Activated CD4-positive, alpha-beta T cell treated with anti-CD3 and anti-CD28 coated beads, Interleukin-2, Interleukin-6, amounts not matched to agents 100 ng/mL and 50 ng/mL, durations not matched to agents 16 hours and 8 hours (primary cell): ENCODE results near the gene LST1.
"Not testable (repeated sequence)": the region's sequence is repeated elsewhere in the genome, so short reads cannot be mapped to it uniquely, and the experiment has no call there.

ENCODE experiments used
- DNase-seq: peaks from one replicate; pipeline ENCODE4 v3.0.0-alpha.2; 2020

Gene LST1

DNA sequence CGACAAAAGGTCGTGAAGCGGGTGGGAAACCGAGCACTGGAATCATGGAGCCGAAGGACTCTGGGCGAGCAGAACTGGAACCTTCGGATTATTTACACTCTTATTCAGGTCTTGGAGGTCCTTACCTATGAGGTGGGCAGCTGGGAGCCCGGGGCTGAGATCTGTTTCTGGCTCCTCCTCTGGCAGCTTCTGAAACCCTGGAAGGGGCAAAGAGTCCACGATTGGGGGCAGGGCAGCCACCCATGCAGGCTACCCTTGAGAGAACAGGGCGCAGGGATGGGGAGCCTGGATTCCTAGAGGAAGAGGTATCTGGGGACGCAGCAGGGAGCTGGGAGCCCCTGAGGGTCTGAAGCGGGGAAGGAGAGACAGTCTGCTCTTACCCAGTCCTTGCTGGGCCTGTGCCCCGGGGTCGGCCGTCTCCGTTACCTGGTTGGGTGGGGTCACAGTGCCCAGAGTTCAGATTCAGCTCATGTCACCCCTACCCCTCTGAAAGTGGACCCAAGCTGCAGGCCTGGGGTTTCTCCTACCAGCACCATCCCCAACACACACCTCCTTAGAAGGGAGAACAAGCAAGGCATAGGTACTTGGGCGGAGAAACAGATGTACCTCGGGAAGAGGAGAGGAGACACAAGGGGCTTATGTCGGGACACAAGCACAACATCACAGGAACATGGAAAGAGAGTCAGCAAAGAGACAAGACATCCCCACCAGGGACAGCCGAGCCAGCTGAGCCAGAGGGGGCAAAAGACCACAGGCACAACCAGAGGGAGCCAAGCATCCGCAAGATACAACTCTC, 4.4 kb upstream of the LST1 start:
- no peak for DNase-seq

DNA sequence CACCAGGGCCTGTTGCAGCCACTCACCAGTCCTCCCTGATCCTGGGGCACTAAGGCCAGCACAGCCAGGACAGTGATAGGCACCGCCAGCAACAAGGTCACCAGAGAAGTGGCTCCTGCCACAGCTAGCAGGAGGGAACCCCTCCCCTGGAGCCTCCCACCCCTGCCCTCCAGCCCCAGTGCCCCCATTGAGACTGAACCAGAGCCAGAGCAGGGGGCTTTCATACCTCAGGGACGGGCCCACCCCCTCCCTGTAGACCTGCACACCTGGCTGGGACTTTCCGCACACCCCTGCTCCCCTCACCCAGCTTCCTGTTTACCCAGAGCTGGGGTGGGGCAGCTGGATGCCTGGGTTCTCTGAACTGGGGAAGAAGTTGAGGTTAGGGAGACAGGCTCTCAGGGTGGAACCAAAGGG, 3.8 kb upstream of the LST1 start, which contains the start of gene LTB:
TSS of gene LTB (minus strand) at position 195 of the 414 bp plus-strand sequence. CDS start at position 188, 7 bp downstream.
- peak; percentile 68 for DNase-seq

DNA sequence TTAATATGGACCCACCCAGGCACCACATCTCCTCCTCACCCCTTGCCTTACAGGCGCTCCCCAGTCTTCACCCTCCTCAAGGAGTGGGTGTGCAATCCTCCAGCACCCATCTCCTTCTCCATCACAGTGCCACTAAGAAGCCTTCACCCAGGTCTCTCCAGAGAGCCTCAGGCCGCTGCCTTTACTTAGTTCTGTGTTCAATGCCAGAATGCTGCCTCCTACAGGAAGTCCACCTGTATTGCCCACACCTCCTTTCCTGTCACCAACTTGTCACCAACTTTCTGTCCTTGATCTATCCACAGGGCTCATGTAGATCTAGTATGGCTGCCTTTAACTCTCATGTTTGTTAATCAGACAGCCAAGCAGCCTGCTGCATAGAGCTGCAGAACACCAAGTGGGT, 586 bp upstream of the LST1 start:
- DNase-seq = peak; percentile 81

DNA sequence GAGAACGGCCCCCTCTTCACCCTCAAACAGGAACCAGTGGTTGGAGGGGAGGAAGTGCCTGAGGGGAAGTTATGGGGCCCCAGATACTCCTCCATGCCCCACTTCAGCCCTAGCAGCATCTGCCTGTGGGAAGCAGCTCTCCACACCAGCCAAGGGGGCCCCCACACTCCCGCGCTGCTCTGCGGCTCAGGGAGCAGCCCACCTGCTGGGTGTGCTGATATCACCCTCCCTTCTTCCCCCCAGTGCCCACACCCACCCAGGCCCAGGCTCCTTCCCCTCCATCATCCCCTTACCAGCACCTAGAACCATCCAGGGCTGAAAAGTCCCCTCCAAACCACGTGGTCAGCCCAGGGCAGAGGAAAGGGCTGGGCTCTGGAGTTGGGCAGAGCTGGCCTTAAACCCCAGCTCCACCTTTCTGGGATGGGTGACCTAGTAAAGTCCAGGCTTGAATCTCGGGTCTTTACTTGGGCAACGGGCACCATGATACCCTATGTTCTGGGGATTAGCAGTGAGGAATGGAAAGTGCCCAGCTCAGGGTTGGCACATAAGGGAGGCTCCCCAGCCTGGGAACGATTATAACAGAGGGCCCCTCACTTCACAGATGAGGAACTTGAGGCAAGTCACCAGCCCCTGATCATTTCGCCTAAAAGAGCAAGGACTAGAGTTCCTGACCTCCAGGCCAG, 663 bp downstream of the LST1 start:
- DNase-seq = peak; percentile 53

DNA sequence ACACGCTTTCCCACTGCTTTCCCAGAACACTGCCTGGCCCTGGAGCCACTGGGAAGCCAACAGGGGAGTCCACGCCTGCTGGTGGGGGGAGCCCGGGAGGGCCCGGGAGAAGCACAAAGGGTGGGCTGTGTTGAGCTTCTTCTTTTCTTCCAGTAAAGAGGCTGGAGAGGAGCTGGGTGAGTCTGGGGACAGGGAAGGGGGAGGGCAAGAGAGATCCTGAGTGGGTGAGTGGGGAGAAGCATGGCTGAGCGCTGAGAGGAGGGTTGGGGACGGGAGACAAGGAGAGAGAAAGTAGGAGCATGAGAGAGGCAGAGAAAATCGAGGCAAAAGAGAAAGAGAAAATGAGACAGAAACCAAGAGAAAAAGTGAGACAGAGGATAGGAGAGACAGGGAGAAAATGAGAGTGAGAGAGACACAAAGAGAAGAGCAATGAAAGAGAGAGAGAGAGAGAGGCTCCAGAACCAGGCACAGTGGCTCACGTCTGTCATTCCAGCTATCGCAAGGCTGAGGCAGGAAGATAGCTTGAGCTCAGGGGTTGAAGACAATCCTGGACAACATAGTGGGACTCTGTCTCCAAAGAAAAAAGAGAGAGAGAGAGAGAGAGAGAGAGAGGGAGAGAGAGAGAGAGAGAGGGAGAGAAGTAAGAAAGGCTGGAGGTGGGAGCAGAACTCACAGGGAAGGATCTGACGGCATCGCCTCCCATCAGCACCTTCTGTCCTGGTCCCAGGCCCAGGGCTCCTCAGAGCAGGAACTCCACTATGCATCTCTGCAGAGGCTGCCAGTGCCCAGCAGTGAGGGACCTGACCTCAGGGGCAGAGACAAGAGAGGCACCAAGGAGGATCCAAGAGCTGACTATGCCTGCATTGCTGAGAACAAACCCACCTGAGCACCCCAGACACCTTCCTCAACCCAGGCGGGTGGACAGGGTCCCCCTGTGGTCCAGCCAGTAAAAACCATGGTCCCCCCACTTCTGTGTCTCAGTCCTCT, 2.0 kb downstream of the LST1 start:
- no peak for DNase-seq

DNA sequence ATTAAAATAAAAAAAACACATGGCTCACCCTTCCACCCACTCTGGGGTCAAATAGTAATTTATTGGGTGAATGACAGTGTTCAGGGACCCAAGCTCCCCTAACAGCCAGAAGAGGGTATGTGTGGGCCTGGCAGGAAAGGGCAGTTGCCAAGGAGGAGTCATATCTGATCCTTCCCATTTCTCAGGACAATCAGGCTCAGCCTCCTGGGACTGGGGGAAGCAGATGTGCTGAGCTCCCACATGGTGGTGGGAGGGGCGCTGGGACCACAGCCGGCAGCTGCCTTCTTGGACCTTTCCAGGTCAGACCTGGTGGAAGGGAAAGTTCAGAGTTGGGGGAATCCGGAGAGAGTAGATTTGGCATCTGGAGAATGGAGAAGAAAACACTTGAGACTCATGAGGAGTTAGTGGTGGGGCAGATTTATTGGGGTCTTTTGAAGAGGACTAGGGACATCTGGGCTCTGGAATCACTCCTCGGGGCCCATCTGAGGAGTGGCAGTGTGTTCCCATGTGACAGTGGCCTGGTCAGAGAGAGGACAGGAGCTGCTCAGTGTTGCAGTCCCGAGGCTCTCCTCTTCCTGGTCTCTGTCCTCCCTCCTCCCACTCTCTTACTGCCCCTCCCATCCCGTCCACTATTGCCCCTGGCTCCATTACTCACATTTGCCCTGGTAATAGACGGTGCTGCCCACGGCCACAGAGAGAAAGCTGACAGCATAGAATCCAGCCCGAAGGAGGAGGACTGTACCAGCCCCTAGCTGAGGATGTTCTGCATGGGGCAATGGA, 3.0 kb downstream of the LST1 start:
- DNase-seq = no peak

DNA sequence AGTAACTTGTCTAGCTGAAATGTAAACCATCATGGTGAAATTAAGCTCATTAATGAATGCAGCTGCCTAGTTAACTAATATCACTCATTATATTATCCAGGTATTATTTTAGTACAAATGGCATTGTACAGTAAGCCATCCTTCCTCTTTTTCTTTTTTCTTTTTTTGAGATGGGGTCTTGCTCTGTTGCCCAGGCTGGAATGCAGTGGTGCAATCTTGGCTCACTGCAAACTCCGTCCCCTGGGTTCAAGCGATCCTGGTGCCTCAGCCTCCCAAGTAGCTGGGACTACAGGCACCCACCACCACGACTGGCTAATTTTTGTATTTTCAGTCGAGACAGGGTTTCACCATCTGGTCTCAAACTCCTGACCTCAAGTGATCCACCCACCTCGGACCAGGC, 4.6 kb downstream of the LST1 start:
- DNase-seq = not testable (repeated sequence)

DNA sequence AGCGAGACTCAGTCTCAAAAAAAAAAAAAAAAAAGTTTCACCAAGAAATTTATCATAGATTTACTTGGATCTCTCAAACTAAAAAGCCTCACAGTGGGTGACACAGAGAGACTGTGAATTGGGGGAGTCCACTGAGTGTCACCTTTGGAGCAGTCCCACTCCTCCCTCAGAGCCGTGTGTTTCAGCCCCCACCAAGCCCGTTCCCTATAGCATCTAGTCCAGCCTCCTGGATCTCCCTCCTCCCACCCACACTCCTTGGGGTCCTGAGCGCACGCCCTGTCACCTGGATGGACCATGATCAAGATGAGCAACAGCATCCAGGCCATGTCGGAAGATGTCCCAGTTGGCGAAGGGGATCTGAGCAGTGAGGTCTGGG, 6.3 kb downstream of the LST1 start:
- no peak for DNase-seq

DNA sequence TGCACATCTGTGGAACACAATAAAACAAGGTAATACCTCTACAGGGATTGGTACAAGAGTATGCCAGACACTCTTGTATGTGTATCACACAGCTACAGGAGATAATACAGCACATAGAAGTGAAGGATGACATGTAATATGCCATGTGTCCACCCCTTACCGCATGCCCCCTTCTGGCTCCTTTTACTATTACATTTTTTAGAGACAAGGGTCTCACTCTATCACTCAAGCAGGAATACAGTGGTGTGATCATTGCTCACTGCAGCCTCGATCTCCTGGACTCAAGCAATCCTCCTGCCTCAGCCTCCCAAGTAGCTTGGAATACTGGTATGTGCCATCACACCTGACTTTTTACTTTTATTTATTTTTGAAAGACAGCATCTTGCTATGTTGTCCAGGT, 10.9 kb downstream of the LST1 start:
- DNase-seq = peak; percentile 79

DNA sequence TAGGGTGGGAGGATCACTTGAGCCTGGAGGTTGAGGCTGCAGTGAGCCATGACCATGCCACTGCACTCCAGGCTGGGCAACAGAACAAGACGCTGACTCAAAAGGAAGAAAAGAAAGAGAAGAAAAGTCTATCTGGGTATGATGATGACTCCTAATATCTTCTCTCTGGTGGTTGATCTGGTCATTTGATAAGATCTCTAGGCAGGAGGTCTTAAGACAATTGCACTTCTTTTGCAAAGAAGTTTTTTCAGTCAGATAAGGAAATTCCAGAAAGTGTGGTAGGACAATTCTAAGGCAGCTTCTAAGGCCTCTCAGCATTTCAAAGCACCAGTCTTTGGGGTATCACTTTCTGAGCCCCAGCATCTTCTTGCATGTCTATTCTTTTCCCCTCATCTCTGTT, 21.2 kb downstream of the LST1 start:
- DNase-seq = peak; percentile 32

DNA sequence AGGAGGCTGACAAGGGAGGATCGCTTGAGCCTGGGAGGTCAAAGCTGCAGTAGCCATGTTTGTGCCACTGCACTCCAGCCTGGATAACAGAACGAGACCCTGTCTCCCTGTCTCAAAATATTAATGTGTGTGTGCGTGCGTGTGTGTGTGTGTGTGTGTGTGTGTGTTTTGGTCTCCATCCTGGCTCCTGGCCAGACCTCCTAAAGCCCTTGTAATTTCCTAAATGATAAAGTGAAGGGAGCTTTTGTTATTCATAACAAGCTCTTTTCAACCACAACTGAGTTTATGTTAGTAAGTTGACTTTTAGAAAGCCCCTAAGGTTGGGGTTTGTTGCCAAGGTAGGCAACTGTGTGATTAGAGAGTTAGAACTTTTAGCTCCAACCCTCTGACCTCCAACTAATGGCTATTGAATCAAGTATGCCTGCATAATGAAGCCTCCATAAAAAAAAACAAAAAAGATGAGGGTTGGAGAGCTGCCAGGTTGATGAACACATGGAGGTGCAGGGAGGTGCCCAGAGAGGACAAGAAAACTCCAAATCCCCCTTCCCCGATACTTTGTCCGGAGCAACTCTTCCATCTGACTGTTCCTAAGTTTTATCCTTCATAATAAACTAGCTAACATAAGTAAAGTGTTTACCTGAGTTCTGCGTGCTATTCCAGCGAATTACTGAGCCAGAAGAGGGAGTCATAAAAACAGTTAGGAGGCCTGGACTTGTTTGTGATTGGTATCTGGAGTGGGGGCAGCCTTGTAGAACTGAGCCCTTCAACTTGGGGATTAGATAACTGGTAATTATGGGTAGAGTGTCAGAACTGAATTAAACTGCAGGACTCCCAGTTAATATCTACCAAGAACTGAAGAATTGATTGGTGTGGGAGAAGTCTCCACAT, 23.7 kb downstream of the LST1 start:
- DNase-seq = no peak

DNA sequence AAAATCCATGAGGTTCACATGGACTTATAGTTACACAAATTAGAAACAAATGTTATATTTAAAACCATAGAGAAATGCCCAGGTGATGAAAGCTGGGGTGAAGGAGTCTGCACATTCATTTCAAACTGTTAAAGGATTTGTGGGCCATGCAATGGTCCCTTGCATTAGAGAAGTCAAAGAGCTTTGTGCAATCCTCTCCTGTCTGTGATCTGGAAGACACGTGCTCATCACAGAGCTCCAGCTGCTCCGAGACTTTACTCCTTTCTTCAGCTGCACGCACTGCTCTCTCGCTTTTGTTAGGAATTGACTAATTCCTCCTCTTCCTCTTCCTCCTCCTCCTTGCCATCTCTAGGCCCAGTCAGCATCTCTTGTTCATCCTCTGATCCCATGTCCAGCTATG, 24.9 kb downstream of the LST1 start:
- DNase-seq = no peak

DNA sequence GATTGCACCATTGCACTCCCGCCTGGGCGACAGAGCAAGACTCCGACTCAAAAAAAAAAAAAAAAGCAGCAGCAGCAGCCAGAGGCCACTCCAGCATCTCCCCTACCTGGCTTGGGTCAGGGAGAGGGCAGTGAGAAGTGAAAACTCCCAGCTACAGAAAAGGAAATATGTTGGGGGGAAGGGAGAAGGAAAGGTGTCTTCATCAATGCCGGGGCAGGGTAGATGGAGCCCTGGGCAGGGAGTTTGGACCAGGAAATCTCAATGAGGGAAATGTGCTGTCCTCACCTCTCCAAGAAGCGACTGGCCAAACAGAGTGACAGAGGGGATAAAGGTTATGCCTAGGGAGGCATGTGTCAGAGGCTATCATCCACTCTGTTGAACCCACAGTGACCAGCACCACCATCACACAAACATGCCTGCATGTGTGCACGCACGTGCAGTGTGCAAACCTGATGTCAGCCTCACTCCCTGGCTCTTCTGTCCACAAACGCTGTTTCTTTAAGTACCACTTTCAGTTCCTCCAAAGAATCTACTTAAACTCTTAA, 28.1 kb downstream of the LST1 start:
- no peak for DNase-seq

DNA sequence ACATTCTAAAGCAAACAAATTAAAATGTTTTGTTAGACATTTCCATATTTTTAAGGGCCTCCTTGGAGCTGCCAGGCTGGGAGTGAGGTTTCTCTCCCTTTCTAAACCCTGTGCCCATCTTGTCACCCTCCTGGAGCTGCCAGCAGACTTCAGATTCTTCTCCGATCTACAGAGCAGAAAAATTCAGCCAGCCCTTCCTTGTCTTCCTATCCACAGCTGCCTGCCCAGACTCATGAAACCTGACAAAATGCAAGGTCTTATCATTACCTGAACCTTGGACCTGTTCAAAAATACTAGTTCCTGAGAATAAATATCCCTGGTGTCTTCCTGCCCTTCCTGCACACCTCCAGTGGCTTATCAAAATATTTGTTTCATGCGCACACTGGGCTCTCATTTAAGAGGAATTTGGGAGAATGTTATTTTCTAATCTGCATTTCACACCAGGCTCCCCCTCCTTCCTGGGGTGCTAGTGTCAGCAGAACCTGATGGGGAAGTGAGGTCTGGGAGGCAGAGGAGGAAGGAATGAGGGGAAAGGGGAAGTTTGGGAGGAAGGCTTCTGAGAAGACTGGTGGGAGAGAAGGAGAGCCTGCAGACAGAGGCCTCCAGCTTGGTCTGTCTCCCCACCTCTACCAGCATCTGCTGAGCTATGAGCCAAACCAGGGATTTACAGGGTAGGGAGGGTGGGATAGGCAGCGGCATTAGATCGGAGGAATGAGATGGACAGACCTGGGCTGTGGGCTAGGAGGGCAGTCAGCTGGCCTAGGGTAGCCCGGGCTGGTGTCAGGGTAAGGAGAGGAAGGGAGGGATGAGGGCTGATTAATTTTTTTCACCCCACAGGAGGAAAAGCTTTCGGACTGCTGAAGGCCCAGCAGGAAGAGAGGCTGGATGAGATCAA, 28.9 kb downstream of the LST1 start, which contains the start of gene AIF1:
TSS of gene AIF1 (plus strand) at position 551 of the 895 bp plus-strand sequence. CDS start at position 647, 96 bp downstream.
- no peak for DNase-seq

DNA sequence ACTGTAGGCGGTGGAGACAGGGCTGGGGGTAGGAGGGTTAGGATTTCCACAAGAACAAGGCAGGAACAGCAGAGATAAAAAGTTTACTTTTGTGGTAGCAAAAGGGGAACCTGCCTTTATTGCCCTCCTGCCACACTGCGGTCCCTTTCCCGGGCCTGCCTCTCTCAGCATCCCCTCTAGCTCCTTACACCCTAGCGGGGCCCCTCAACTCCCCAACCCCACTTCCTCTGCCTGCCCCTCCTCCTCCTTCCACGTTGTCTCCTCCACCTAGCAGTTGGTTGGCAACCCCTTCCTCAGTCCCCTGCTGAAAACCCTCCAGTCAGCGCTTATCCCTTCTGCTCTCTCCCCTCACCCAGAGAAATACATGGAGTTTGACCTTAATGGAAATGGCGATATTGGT, 29.7 kb downstream of the LST1 start:
- DNase-seq = peak; percentile 44

DNA sequence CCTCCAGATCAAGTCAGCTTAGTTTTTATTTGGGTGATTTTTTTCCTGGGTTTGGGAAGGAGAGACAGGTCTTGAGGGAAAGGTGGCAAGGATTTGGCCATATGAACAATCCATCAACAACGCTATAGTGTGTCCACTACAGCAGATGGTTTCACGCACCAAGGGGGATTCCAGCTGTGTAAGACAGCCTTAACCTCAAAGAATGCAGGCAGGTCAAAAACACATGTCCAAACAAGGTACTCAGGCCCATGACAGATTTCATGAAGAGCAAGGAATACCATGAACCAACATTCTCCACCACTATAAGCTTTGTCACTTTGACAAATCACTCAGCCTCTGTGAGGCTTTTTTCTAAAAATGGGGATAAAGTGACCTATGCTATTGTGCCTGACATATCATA, 30.9 kb downstream of the LST1 start:
- no peak for DNase-seq

DNA sequence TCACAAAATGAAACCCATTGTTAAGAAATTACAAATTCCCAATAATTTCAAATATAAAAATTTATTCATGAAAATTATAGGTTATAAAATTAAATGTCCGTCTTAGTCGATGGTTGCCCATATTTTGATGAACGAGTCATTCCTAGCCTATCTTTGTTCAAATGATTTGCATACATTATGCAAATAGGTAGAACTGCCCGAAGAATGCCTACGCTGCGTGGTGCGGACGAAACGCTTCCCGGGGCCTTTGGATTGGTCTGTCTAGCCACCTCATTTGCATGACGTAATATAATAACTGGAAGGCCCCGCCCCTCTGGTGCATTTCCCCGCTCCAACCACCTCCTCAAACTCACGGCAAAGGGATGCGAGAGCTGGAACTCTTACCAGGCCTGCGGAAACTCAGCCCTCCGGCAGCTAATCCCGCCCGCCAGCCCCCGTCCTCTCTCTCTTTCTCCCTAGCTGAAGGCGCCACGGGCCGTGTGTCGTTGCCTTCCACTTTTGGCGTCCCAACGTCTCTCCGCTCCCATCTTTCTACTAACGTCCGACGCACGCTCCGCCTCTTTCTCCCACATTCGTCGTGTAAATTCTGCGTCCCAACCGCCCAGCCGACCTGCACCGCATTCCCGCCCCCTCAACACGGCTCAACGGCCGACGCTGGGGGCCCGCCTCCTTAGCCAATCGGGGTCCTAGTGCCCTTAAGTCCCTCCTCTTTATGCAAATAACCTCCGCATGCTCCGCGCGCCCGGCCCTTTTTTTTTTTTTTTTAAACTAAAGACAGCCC, 33.9 kb downstream of the LST1 start:
- DNase-seq = peak; percentile 99

DNA sequence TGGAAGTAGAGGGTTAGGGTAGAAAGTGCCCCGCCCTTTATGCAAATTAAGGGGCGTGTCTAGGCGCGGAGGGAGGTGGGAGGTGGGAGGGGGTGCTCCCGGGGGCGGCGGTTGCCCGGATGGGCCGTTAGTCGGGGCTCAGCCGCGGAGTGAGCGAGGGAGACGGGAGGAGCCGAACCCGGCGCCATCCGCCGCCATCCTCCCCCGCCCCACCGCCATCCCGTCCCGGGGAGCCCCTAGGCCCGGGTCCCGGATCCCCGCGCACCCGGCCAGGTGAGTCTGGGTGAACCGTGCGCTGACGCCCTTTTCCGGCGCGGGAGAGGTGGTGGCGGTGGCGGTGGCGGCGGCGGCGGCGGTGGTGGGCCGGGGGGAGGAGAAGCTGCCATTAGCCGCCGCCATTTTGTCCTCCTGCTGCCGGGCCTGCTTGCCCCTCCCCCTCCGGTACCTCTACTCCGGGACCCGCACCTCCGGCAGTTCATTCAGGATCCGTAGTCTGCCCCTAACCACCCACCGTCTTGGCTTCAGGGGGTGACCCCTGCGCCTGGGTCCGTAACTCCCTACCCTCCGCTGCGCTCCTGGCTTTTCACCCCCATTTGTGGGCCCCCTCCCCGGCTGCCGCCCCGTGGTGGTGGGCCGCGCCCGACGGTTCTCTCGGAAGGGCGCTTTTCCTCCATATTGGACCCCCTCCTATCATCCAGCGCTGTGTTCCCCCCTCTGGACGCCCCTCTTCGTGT, 34.7 kb downstream of the LST1 start, which contains the start of gene PRRC2A:
TSS of gene PRRC2A (plus strand) at position 130 of the 734 bp plus-strand sequence. CDS start 2,075 bp downstream, outside the sequence.
- peak; percentile 85 for DNase-seq
